Fibroblast of gingiva (primary cell): Measurements from ENCODE around the gene GLT1D1.

Experiments used
- DNase-seq: peaks from one replicate; pipeline ENCODE4 v3.0.0-alpha.2; 2011; ENCODE audit warnings: low read depth

The GLT1D1 gene

GRCh38 chr12:129005416-129005815, 152.1 kb downstream of the GLT1D1 start:
- DNase-seq = no peak

- no peak for DNase-seq
Measured at GRCh38 chr12:129005829-129006228, 152.6 kb downstream of the GLT1D1 start.

DNA sequence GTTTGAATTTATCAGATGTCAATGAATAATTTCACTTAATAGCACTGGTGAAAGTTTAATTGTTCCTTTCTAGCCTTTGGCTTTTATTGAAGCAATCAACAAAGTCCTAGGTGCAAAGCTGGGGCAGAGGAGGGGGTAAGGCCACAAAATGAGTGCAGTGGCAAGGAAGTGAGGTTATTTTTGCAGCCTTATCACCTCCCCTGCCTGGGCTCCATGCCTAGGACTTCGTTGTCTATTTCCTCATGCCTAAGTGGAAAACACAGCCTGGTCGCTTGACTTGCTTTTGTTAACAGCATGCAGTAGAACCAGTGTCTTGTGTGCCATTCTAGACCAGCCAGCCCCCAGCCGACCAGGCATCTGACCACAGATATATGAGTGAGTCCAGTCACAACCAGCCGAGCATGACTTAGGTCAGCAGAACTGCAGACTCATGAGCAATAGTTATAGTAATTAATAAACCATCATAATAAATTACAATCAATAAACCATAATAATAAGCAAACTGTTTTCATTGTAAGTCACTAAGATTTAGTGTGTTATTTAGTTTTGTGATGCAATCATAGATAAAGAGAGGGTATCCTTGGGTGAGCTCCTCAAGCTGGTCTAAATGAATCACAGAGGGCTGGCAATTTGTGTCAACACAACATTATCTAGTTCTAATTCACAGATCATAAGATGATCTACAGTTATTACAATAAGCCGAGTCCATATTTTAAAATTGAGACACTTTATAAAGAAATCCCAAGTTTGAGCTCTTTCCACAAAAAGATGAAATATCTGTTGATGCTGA, 156.8 kb downstream of the GLT1D1 start:
- DNase-seq = no peak

DNA sequence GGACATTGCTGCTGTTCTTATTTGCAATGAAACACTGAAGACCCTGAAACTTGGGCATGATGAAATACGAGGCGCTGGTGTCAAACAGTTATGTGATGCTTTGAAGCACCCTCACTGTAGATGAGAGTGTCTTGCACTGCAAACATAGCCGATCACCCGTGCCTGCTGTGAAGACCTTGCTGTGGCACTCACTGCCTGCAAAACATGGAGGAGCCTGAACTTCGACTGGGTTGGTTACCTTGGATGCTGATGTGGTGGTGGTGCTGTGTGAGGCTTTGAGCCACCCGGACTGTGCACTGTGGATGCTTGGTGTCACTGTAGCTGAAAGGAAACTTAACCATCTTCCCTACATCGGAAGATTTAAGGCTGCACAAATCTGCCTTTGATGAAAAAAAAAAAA, 162.9 kb downstream of the GLT1D1 start:
- DNase-seq = no peak

DNA sequence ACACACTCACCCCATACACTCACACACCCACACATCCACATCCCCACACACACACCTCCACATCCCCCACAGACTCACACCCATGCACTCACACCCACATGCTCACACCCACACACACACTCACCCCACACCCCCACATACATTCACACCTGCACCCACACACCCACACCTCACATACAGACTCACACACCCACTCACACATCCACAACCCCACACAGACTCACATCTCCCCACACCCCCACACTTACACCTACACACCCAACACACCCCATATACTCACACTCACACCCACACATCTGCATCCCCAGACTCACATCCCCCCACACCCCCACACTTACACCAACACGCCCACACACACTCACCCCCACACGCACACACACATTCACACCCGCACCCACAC, 171.8 kb downstream of the GLT1D1 start:
- DNase-seq = no peak

GRCh38 chr12:129028844-129029243, 175.6 kb downstream of the GLT1D1 start:
- DNase-seq = no peak
